B cell (primary cell): ENCODE measurements around the gene GON4L. TPM values are rescaled to one million over a fixed set of nuclear protein-coding genes. Genes with fewer than 3 reads are reported as not detected.
A peak's percentile ranks its signal among the peaks of the same experiment; 100 is the strongest.
"Not testable (repeated sequence)": the region's sequence is repeated elsewhere in the genome, so short reads cannot be mapped to it uniquely, and the experiment has no call there.

ENCODE experiments used
- ATAC-seq: fragments of 200-7000 bp; cut with Tn5 transposase; one replicate; pipeline ENCODE4 v1.10.0; 2021; ENCODE audit warnings: low read depth, mild to moderate bottlenecking, moderate number of reproducible peaks, moderate library complexity
- CTCF ChIA-PET: fragments of 350-600 bp; sonication (Branson Sonifier 250); formaldehyde crosslinking; loops from one replicate; lab custom pipeline; 2021; ENCODE audit warnings: antibody characterized with exemption, inconsistent platforms; lab: Charles Lee
- POLR2A ChIA-PET: fragments of 350-600 bp; sonication (Branson Sonifier 250); formaldehyde crosslinking; loops from one replicate; lab custom pipeline; 2021; ENCODE audit warnings: antibody characterized with exemption; lab: Charles Lee
- DNase-seq: peaks from one replicate; pipeline ENCODE4 v3.0.0; 2013
- H2AFZ ChIP-seq: 2 replicates; pipeline ENCODE4 v1.6.1; 2012; ENCODE audit warnings: mild to moderate bottlenecking, low read depth, low read length; ENCODE audit not compliant: insufficient read depth, poor library complexity, severe bottlenecking
- H3K27ac ChIP-seq, 2 donors: 1 replicate in 1 of 2; 2 replicates in 1 of 2; pipeline ENCODE4 v1.5.1; 2012 to 2013; ENCODE audit warnings: low read length in 2 of 2, mild to moderate bottlenecking in 2 of 2, moderate library complexity in 1 of 2
- H3K27me3 ChIP-seq, 4 experiments: fragments of 200-600 bp in 1 of 4; sonication (generic) in 1 of 4; replicated peaks in 1 of 4; 1 replicate in 2 of 4; 2 replicates in 2 of 4; pipeline versions ENCODE4 v1.6.1 to v1.7.0; 2013 to 2016; ENCODE audit warnings: low read length in 3 of 4, mild to moderate bottlenecking in 2 of 4, mixed read lengths in 1 of 4, moderate library complexity in 1 of 4; ENCODE audit not compliant: insufficient read depth in 4 of 4, control insufficient read depth in 3 of 4; ENCODE audit errors: control extremely low read depth in 1 of 4
- H3K36me3 ChIP-seq, 2 experiments: replicated peaks in 1 of 2; 1 replicate in 1 of 2; 2 replicates in 1 of 2; pipeline versions ENCODE4 v1.6.1 to v1.7.1; 2013; ENCODE audit warnings: low read length in 1 of 2; ENCODE audit not compliant: insufficient read depth in 2 of 2, control insufficient read depth in 1 of 2; ENCODE audit errors: control extremely low read depth in 1 of 2, extremely low read depth in 1 of 2
- H3K4me1 ChIP-seq, 2 donors: fragments of 200-600 bp in 1 of 2; sonication (generic) in 1 of 2; 1 replicate in 1 of 2; 2 replicates in 1 of 2; pipeline versions ENCODE4 v1.5.1 to v1.6.1; 2013 to 2017; ENCODE audit warnings: low read length in 2 of 2; ENCODE audit not compliant: control insufficient read depth in 2 of 2, insufficient read depth in 2 of 2
- H3K4me2 ChIP-seq: replicated peaks from 2 replicates; pipeline ENCODE3; 2012; ENCODE audit warnings: mild to moderate bottlenecking, low read depth, low read length; ENCODE audit not compliant: poor library complexity, severe bottlenecking
- H3K4me3 ChIP-seq, 5 experiments: fragments of 200-600 bp in 1 of 5; sonication (generic) in 1 of 5; 1 replicate in 3 of 5; 2 replicates in 2 of 5; pipeline versions ENCODE4 v1.5.1 to v1.7.0; 2011 to 2016; ENCODE audit warnings: low read length in 4 of 5, mild to moderate bottlenecking in 4 of 5, low read depth in 2 of 5, control low read depth in 1 of 5, moderate library complexity in 1 of 5; ENCODE audit not compliant: insufficient read depth in 1 of 5; ENCODE audit errors: control extremely low read depth in 1 of 5, extremely low read depth in 1 of 5
- H3K79me2 ChIP-seq: fragments of 200-600 bp; sonication (generic); one replicate; pipeline ENCODE4 v1.6.0; 2016; ENCODE audit warnings: low read length; ENCODE audit not compliant: control insufficient read depth, insufficient read depth
- H3K9ac ChIP-seq: fragments of 200-600 bp; sonication (generic); 2 replicates; pipeline ENCODE4 v1.6.1; 2017; ENCODE audit warnings: mild to moderate bottlenecking, low read length, moderate library complexity
- H3K9me3 ChIP-seq, 3 donors: one replicate each; pipeline versions ENCODE4 v1.6.1 to v1.7.1; 2013; ENCODE audit warnings: low read length in 2 of 3; ENCODE audit not compliant: control insufficient read depth in 2 of 3, insufficient read depth in 1 of 3; ENCODE audit errors: control extremely low read depth in 1 of 3
- H4K20me1 ChIP-seq: 2 replicates; pipeline ENCODE4 v1.6.0; 2012; ENCODE audit warnings: mild to moderate bottlenecking, low read length; ENCODE audit not compliant: insufficient read depth, control insufficient read depth, poor library complexity, severe bottlenecking
- H3K27ac Mint-ChIP-seq: one replicate; pipeline ENCODE4 v1.8.0; 2021; ENCODE audit warnings: mixed read lengths
- H3K27me3 Mint-ChIP-seq: one replicate; pipeline ENCODE4 v1.8.0; 2021; ENCODE audit warnings: mixed read lengths
- H3K4me1 Mint-ChIP-seq: one replicate; pipeline ENCODE4 v1.8.0; 2021; ENCODE audit warnings: mixed read lengths
- H3K4me3 Mint-ChIP-seq: one replicate; pipeline ENCODE4 v1.8.0; 2021; ENCODE audit warnings: mixed read lengths
- H3K9me3 Mint-ChIP-seq: one replicate; pipeline ENCODE4 v1.8.0; 2022; ENCODE audit warnings: mixed read lengths; ENCODE audit not compliant: insufficient read depth
- CTCF ChIP-seq: fragments of 200-600 bp; IDR thresholded peaks from one replicate; pipeline ENCODE4 v1.8.0; 2022; ENCODE audit warnings: antibody characterized with exemption, mild to moderate bottlenecking
- EZH2 ChIP-seq: IDR thresholded peaks from 2 replicates; pipeline ENCODE4 v1.6.1; 2012; ENCODE audit warnings: borderline replicate concordance, low read depth, mild to moderate bottlenecking, moderate library complexity, low read length; ENCODE audit not compliant: insufficient read depth, poor library complexity, severe bottlenecking
- WGBS: methylation state at CpG from one replicate; pipeline ENCODE4 v1.1.5; 2013; ENCODE audit warnings: missing lambda C conversion rate; ENCODE audit not compliant: insufficient coverage; 5-methylcytosine and 5-hydroxymethylcytosine counted together
- intact Hi-C: fragments of 100-400 bp; cut with micrococcal nuclease; formaldehyde crosslinking; loops from one replicate; pipeline ENCODE4 v1.10.0; 2022
- polyA plus RNA-seq: library from polyadenylated mRNA; depleted of rRNA; stranded (reverse); fragments of >200 nt; gene quantifications from 2 replicates; pipeline ENCODE4 v1.2.3, GENCODE V29; 2012
- total RNA-seq, 2 donors: library from RNA; stranded (reverse); fragments of 120-200 nt in 1 of 2; gene quantifications; 1 replicate in 1 of 2; 2 replicates in 1 of 2; pipeline versions ENCODE4 v1.2.3 to v1.2.4, GENCODE V29; 2013 to 2022

Gene GON4L
- total and polyA plus RNA-seq, 2 donors (not counting 1 experiment from before 2014, with no cell fraction given): 54.4 to 127 TPM

- Mint-ChIP-seq H3K27ac (no peak overlapping the region), H3K4me1 (peaks cover 11% of the 10 kb centered on the region), H3K4me3 (no peak overlapping the region), H3K9me3 (no peaks in the 10 kb centered on the region), H3K27me3 (no peaks in the 10 kb centered on the region)
- TF ChIP-seq CTCF: no peak
- no peak for TF ChIP-seq EZH2
- Histone ChIP-seq H3K27me3 (no peaks in the 10 kb centered on the region), H4K20me1 (no peaks in the 10 kb centered on the region), H2AFZ (no peak overlapping the region), H3K27ac (no peak overlapping the region), H3K4me3 (no peak overlapping the region), H3K36me3 (peaks cover 13 to 66% of the 10 kb centered on the region in 2 experiments), H3K9me3 (no peaks in the 10 kb centered on the region), H3K9ac (no peak overlapping the region), H3K4me2 (no peak overlapping the region), H3K79me2 (no peaks in the 10 kb centered on the region), H3K4me1 (peaks cover 0 to 12% of the 10 kb centered on the region in 2 donors)
- POLR2A ChIA-PET: interaction anchor here (0.7 kb wide), 1 partner anchor 337 kb away, joined by 4 read pairs; no protein-coding TSS in a partner anchor
- ATAC-seq (no peak), DNase-seq (no peak)
- intact Hi-C loops: no loop called here
- CTCF ChIA-PET: interaction anchor here (1.4 kb wide), 1 partner anchor 31 kb away, joined by 3 read pairs; no protein-coding TSS in a partner anchor
- 100% methylated on average over 2 of the region's 4 CpGs for WGBS
These were observed 96.9 kb downstream of the GON4L start for GRCh38 chr1:155759966-155760630.

- CTCF ChIA-PET, H3K4me2 ChIP-seq, H3K9me3 Mint-ChIP-seq, H3K9ac ChIP-seq, H3K79me2 ChIP-seq, H3K4me3 ChIP-seq, H3K27ac Mint-ChIP-seq, POLR2A ChIA-PET, H4K20me1 ChIP-seq, H3K27ac ChIP-seq, DNase-seq, H3K27me3 ChIP-seq, H3K27me3 Mint-ChIP-seq, H3K4me3 Mint-ChIP-seq, H2AFZ ChIP-seq, H3K9me3 ChIP-seq, intact Hi-C loops, ATAC-seq: not testable (repeated sequence)
- peaks cover 13 to 67% of the 10 kb centered on the region in 2 experiments for H3K36me3 ChIP-seq
- H3K4me1 ChIP-seq: peaks cover 0 to 12% of the 10 kb centered on the region in 2 donors
- WGBS: 100% methylated on average over 2 of the region's 3 CpGs
- peaks cover 11% of the 10 kb centered on the region for H3K4me1 Mint-ChIP-seq
These were observed 98.0 kb downstream of the GON4L start for GRCh38 chr1:155759017-155759416.

DNA sequence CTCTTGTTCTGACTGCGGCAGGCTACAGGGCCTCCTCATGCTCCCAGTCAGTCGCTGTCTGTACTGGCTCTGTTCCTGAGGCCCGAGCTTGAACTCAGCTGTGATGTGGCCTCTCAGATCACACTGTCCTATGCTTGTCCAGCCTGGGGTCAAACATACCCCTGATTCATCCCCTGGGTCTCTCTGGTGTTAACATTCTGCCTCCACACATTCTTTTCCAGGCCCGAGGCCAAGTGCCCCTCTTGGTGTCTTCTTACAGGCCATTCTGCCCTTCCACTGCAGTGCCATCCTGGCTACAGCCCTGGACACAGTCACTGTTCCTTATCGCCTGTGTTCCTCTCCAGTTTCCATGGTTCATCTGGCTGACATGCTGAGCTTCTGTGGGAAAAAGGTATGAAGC lies 108.9 kb downstream of the GON4L start:
- DNase-seq, H4K20me1 ChIP-seq, H3K4me3 Mint-ChIP-seq, ATAC-seq, H3K79me2 ChIP-seq, CTCF ChIA-PET, H3K36me3 ChIP-seq, H3K27me3 Mint-ChIP-seq, H2AFZ ChIP-seq, H3K9ac ChIP-seq, H3K4me3 ChIP-seq, H3K9me3 ChIP-seq, H3K27me3 ChIP-seq, H3K4me1 ChIP-seq, H3K9me3 Mint-ChIP-seq, H3K4me2 ChIP-seq, H3K4me1 Mint-ChIP-seq, POLR2A ChIA-PET, H3K27ac ChIP-seq: not testable (repeated sequence)
- peak overlapping the region; percentile 69 for H3K27ac Mint-ChIP-seq
- 98% methylated on average over 3 of the region's 5 CpGs for WGBS
- intact Hi-C loops: loop anchor here (5.0 kb wide), 1 partner anchor 229 kb away; the partner anchor contains the start of gene ARHGEF2
